Vagina (tissue), 2 donors: ENCODE data around the gene DNAH3.

Experiments used
- CTCF ChIP-seq, 3 experiments: fragments of 450-650 bp in 2 of 3; fragments of 200-600 bp in 1 of 3; sonication (generic) in 1 of 3; IDR thresholded peaks; one replicate each; pipeline ENCODE4 v1.5.1; 2017 to 2019; ENCODE audit warnings: antibody characterized with exemption in 3 of 3, mild to moderate bottlenecking in 2 of 3, moderate library complexity in 2 of 3
- POLR2A ChIP-seq, 2 donors: fragments of 450-650 bp; IDR thresholded peaks; one replicate each; pipeline ENCODE4 v1.6.1; 2017; ENCODE audit warnings: antibody characterized with exemption in 2 of 2, mild to moderate bottlenecking in 2 of 2, moderate library complexity in 2 of 2

- TF ChIP-seq CTCF (IDR thresholded peaks at IDR 0.05) (no peak), POLR2A (IDR thresholded peaks at IDR 0.05) (no peak)
Measured at GRCh38 chr16:21076186-21076883, 74.3 kb downstream of the DNAH3 start.
